ENCODE data around the gene CLEC18C.
"Not testable (repeated sequence)": the region's sequence is repeated elsewhere in the genome, so short reads cannot be mapped to it uniquely, and the experiment has no call there.

- not testable (repeated sequence) for TF ChIP-seq CTCF, POLR2A (IDR thresholded peaks at IDR 0.05)
These were observed 30.4 kb downstream of the CLEC18C start for GRCh38 chr16:70204010-70204409.
